GM12878 (cell line): ENCODE measurements around the gene MAPRE3. TPM values are rescaled to one million over a fixed set of nuclear protein-coding genes. Genes with fewer than 3 reads are reported as not detected.

Experiments used
- ATAC-seq: fragments of 200-7000 bp; cut with Tn5 transposase; 3 replicates; pipeline ENCODE4 v1.9.1; 2020; ENCODE audit warnings: mild to moderate bottlenecking, moderate library complexity
- BruUV-seq: library from RNA; stranded (reverse); fragments of 400-500 nt; replicated peaks from 2 replicates; lab custom pipeline; 2021; lab: Mats Ljungman, UMichigan
- CTCF ChIA-PET: fragments of 300-600 bp; sonication (Branson Sonifier 250); formaldehyde crosslinking; extraction: SDS; loops from one replicate; lab custom pipeline; 2021; ENCODE audit warnings: inconsistent platforms; lab: Yijun Ruan, JAX
- POLR2A ChIA-PET: fragments of 350-600 bp; formaldehyde crosslinking; extraction: SDS; loops from one replicate; lab custom pipeline; 2021; ENCODE audit warnings: inconsistent platforms; lab: Charles Lee
- RAD21 ChIA-PET: fragments of 300-600 bp; sonication (Branson Sonifier 250); formaldehyde crosslinking; loops from one replicate; lab custom pipeline; 2023; ENCODE audit warnings: antibody characterized with exemption; ENCODE audit not compliant: unreplicated experiment; lab: Charles Lee
- SMC1A ChIA-PET: fragments of 300-600 bp; sonication (Branson Sonifier 250); formaldehyde crosslinking; loops from one replicate; lab custom pipeline; 2023; ENCODE audit not compliant: unreplicated experiment, uncharacterized antibody; lab: Charles Lee
- DNase-seq: peaks from one replicate; pipeline ENCODE4 v3.0.0-alpha.2; 2011; ENCODE audit warnings: low read depth, low spot score
- FAIRE-seq: peaks from 3 replicates; lab custom pipeline; 2011; peaks lifted over from hg19 to GRCh38; lab: Jason Lieb, UNC
- H2AFZ ChIP-seq: 2 replicates; pipeline ENCODE4 v1.6.0; 2011; ENCODE audit warnings: low read depth, low read length, control low read depth; ENCODE audit not compliant: control insufficient read depth
- H3K27ac ChIP-seq: 2 replicates; pipeline ENCODE4 v1.5.1; 2011; ENCODE audit warnings: control low read depth; ENCODE audit not compliant: control insufficient read depth, insufficient read depth
- H3K27me3 ChIP-seq, 2 experiments: replicated peaks in 1 of 2; 2 replicates each; pipeline versions ENCODE4 v1.6.0 to v1.6.1; 2011; ENCODE audit warnings: low read length in 1 of 2; ENCODE audit not compliant: control insufficient read depth in 2 of 2, insufficient read depth in 2 of 2
- H3K36me3 ChIP-seq, 2 experiments: 2 replicates each; pipeline ENCODE4 v1.5.1; 2011; ENCODE audit warnings: low read length in 1 of 2; ENCODE audit not compliant: control insufficient read depth in 2 of 2, insufficient read depth in 2 of 2
- H3K4me1 ChIP-seq: 2 replicates; pipeline ENCODE4 v1.6.1; 2011; ENCODE audit warnings: mild to moderate bottlenecking, low read length, moderate library complexity, mixed read lengths; ENCODE audit not compliant: control insufficient read depth, insufficient read depth
- H3K4me2 ChIP-seq: 2 replicates; pipeline ENCODE4 v1.6.0; 2011; ENCODE audit warnings: control low read depth; ENCODE audit not compliant: control insufficient read depth, insufficient read depth
- H3K4me3 ChIP-seq: fragments of 200-600 bp; sonication (generic); 2 replicates; pipeline ENCODE4 v1.5.1; 2016
- H3K79me2 ChIP-seq: 2 replicates; pipeline ENCODE4 v1.6.0; 2011; ENCODE audit warnings: low read length; ENCODE audit not compliant: control insufficient read depth, insufficient read depth
- H3K9ac ChIP-seq: 2 replicates; pipeline ENCODE4 v1.8.0; 2011; ENCODE audit warnings: low read length, control low read depth, mixed read lengths; ENCODE audit not compliant: control insufficient read depth, insufficient read depth
- H3K9me3 ChIP-seq: replicated peaks from 3 replicates; pipeline ENCODE4 v1.5.1; 2011; ENCODE audit warnings: mild to moderate bottlenecking, low read length; ENCODE audit not compliant: control insufficient read depth, insufficient read depth
- H4K20me1 ChIP-seq: 2 replicates; pipeline ENCODE4 v1.6.0; 2011; ENCODE audit not compliant: control insufficient read depth, insufficient read depth
- JUNB ChIP-seq: IDR thresholded peaks from 2 replicates; pipeline ENCODE4 v1.6.1; 2016; ENCODE audit warnings: antibody characterized with exemption, mild to moderate bottlenecking
- KAT2A ChIP-seq: conservative IDR thresholded peaks from 2 replicates; pipeline ENCODE4 v1.6.1; 2011; ENCODE audit warnings: low read depth, low read length; ENCODE audit not compliant: control insufficient read depth
- LARP7 ChIP-seq: fragments of 450-650 bp; IDR thresholded peaks from 2 replicates; pipeline ENCODE4 v1.6.1; 2017; ENCODE audit warnings: mild to moderate bottlenecking
- MXI1 ChIP-seq: fragments of 150-350 bp; IDR thresholded peaks from 2 replicates; pipeline ENCODE4 v1.6.1; 2011; ENCODE audit warnings: low read depth, mild to moderate bottlenecking, inconsistent platforms, low read length, improper control_type of control experiment
- WGBS: methylation state at CpG from one replicate; pipeline ENCODE4 v1.1.6; 2016; ENCODE audit warnings: low lambda C conversion rate; ENCODE audit not compliant: insufficient replicate concordance, insufficient coverage; ENCODE audit errors: missing lambda C conversion rate; 5-methylcytosine and 5-hydroxymethylcytosine counted together
- in situ Hi-C: fragments of 300-500 bp; cut with MboI; formaldehyde crosslinking; loops from 9 replicates; pipeline ENCODE4 v1.14.3; 2018; ENCODE audit warnings: mixed read lengths
- intact Hi-C: fragments of 100-400 bp; cut with micrococcal nuclease; formaldehyde crosslinking; loops from one replicate; pipeline ENCODE4 v1.14.2; 2022; ENCODE audit not compliant: unreplicated experiment
- polyA plus RNA-seq, 11 experiments: library from polyadenylated mRNA; depleted of rRNA in 4 of 11; unstranded in 6 of 11; stranded (reverse) in 5 of 11; fragments of >200 nt; fragmentation: Nextera tagmentation in 4 of 11; fragmentation: Illumina TruSeq in 1 of 11; extraction: Ambion mirVana in 4 of 11; extraction: Trizol in 1 of 11; gene quantifications; 1 replicate in 1 of 11; 2 replicates in 10 of 11; pipeline versions ENCODE4 v1.2.1 to v1.2.3, GENCODE V29; 2011 to 2016; ENCODE audit warnings: inconsistent platforms in 2 of 11, missing spikeins in 2 of 11, low read depth in 1 of 11
- total RNA-seq, 4 experiments: library from RNA; depleted of rRNA in 3 of 4; stranded (reverse); fragments of >200 nt in 3 of 4; fragmentation: Illumina TruSeq in 1 of 4; extraction: Trizol in 1 of 4; gene quantifications; 2 replicates each; pipeline versions ENCODE4 v1.2.1 to v1.2.3, GENCODE V29; 2013 to 2021
- TF ChIP-seq, protein P1 (sequence below): fragments of 150-350 bp; IDR thresholded peaks from 2 replicates; pipeline ENCODE4 v1.6.1; 2016; ENCODE audit warnings: low read depth, low read length
- TF ChIP-seq, protein P2 (sequence below): fragments of 450-650 bp; IDR thresholded peaks from 2 replicates; pipeline ENCODE4 v1.6.1; 2017; ENCODE audit warnings: low read depth, mild to moderate bottlenecking, moderate library complexity

The MAPRE3 gene
- total and polyA plus RNA-seq, 10 of the 15 experiments (the other 5 are each of a cell fraction or from before 2014, with no cell fraction given) = 0.03 to 1.3 (median 0.73) TPM; not detected in 1

DNA sequence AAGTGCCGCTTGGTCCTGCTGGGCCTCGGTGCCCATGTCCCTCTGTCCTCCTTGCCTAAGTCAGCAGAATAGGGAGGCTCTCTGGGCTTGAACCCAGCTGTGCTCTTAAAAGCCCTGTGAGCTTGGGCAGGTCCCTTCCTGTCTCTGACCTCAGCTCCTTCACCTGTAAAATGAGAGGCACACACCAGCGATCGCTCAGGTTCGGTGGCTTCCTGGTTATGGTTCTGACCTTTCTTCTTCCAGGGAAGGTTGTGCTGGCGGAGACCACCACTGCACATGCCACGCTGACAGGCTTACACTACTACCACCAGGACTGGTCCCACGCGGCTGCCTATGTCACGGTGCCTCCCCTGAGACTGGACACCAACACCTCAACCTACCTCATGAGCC lies 36.1 kb upstream of the MAPRE3 start:
- Histone ChIP-seq H3K9ac (no peak overlapping the region), H3K27me3 (peaks cover 0 to 3% of the 10 kb centered on the region in 2 experiments; a peak in 3 of 4 replicates), H3K4me3 (no peak overlapping the region), H3K9me3 (no peaks in the 10 kb centered on the region), H3K4me1 (no peaks in the 10 kb centered on the region), H3K36me3 (no peaks in the 10 kb centered on the region), H4K20me1 (no peaks in the 10 kb centered on the region), H2AFZ (no peak overlapping the region), H3K4me2 (no peak overlapping the region), H3K27ac (no peak overlapping the region), H3K79me2 (no peaks in the 10 kb centered on the region)
- RAD21 ChIA-PET = no interaction called here
- intact Hi-C loops (no loop called here), in situ Hi-C loops (no loop called here)
- no peak for DNase-seq
- CTCF ChIA-PET = interaction anchor here (1.0 to 1.8 kb wide), 4 partner anchors 9 to 88 kb away, joined by 3 to 5 read pairs (median 4); no protein-coding TSS in a partner anchor
- POLR2A ChIA-PET = no interaction called here
- 29% methylated on average over 10 of the region's 10 CpGs for WGBS
- ATAC-seq = no peak
- BruUV-seq = no TSS peak
- FAIRE-seq = no peak
- SMC1A ChIA-PET = no interaction called here
- no peak for TF ChIP-seq JUNB
- no peak for TF ChIP-seq MXI1
- no peak for TF ChIP-seq LARP7
- TF ChIP-seq KAT2A = no peak
- TF ChIP-seq, protein P1, sequence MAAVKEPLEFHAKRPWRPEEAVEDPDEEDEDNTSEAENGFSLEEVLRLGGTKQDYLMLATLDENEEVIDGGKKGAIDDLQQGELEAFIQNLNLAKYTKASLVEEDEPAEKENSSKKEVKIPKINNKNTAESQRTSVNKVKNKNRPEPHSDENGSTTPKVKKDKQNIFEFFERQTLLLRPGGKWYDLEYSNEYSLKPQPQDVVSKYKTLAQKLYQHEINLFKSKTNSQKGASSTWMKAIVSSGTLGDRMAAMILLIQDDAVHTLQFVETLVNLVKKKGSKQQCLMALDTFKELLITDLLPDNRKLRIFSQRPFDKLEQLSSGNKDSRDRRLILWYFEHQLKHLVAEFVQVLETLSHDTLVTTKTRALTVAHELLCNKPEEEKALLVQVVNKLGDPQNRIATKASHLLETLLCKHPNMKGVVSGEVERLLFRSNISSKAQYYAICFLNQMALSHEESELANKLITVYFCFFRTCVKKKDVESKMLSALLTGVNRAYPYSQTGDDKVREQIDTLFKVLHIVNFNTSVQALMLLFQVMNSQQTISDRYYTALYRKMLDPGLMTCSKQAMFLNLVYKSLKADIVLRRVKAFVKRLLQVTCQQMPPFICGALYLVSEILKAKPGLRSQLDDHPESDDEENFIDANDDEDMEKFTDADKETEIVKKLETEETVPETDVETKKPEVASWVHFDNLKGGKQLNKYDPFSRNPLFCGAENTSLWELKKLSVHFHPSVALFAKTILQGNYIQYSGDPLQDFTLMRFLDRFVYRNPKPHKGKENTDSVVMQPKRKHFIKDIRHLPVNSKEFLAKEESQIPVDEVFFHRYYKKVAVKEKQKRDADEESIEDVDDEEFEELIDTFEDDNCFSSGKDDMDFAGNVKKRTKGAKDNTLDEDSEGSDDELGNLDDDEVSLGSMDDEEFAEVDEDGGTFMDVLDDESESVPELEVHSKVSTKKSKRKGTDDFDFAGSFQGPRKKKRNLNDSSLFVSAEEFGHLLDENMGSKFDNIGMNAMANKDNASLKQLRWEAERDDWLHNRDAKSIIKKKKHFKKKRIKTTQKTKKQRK = no peak
- TF ChIP-seq, protein P2, sequence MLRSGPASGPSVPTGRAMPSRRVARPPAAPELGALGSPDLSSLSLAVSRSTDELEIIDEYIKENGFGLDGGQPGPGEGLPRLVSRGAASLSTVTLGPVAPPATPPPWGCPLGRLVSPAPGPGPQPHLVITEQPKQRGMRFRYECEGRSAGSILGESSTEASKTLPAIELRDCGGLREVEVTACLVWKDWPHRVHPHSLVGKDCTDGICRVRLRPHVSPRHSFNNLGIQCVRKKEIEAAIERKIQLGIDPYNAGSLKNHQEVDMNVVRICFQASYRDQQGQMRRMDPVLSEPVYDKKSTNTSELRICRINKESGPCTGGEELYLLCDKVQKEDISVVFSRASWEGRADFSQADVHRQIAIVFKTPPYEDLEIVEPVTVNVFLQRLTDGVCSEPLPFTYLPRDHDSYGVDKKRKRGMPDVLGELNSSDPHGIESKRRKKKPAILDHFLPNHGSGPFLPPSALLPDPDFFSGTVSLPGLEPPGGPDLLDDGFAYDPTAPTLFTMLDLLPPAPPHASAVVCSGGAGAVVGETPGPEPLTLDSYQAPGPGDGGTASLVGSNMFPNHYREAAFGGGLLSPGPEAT = no peak
